Gastrocnemius medialis (tissue), 4 donors: ENCODE measurements around the gene PLD5. TPM values are rescaled to one million over a fixed set of nuclear protein-coding genes. Genes with fewer than 3 reads are reported as not detected.
"Not testable (repeated sequence)": the region's sequence is repeated elsewhere in the genome, so short reads cannot be mapped to it uniquely, and the experiment has no call there.

ENCODE experiments used
- ATAC-seq, 2 donors: fragments of 150-250 bp; one replicate each; pipeline ENCODE4 v1.9.1; 2016
- DNase-seq, 2 donors: peaks; one replicate each; pipeline ENCODE4 v3.0.0-alpha.2; 2019
- H3K27ac ChIP-seq, 4 donors: fragments of 200-600 bp; sonication (generic); 1 replicate in 1 of 4; 2 replicates in 3 of 4; pipeline ENCODE4 v1.5.1; 2016 to 2018; ENCODE audit warnings: mild to moderate bottlenecking in 2 of 4, moderate library complexity in 1 of 4
- H3K27me3 ChIP-seq, 3 donors: fragments of 200-600 bp; sonication (generic) in 2 of 3; 1 replicate in 1 of 3; 2 replicates in 2 of 3; pipeline versions ENCODE4 v1.5.1 to v1.6.0; 2016 to 2019; ENCODE audit warnings: mild to moderate bottlenecking in 1 of 3, moderate library complexity in 1 of 3
- H3K36me3 ChIP-seq, 2 donors: fragments of 200-600 bp; sonication (generic) in 1 of 2; one replicate each; pipeline ENCODE4 v1.5.1; 2017 to 2018
- H3K4me1 ChIP-seq, 2 donors: fragments of 200-600 bp; sonication (generic) in 1 of 2; one replicate each; pipeline ENCODE4 v1.5.1; 2016 to 2017; ENCODE audit warnings: mild to moderate bottlenecking in 2 of 2
- H3K4me3 ChIP-seq, 4 donors: fragments of 200-600 bp; sonication (generic) in 3 of 4; 1 replicate in 1 of 4; 2 replicates in 3 of 4; pipeline ENCODE4 v1.5.1; 2016 to 2019; ENCODE audit warnings: mild to moderate bottlenecking in 2 of 4
- H3K9me3 ChIP-seq, 3 donors: fragments of 200-600 bp; sonication (generic) in 2 of 3; 1 replicate in 1 of 3; 2 replicates in 2 of 3; pipeline ENCODE4 v1.5.1; 2016 to 2019
- CTCF ChIP-seq, 5 experiments: fragments of 450-650 bp in 3 of 5; fragments of 200-600 bp in 2 of 5; sonication (generic) in 2 of 5; IDR thresholded peaks in 4 of 5; conservative IDR thresholded peaks in 1 of 5; 1 replicate in 4 of 5; 2 replicates in 1 of 5; pipeline ENCODE4 v1.5.1; 2016 to 2019; ENCODE audit warnings: antibody characterized with exemption in 5 of 5, mild to moderate bottlenecking in 3 of 5, moderate library complexity in 3 of 5
- POLR2A ChIP-seq, 2 donors: fragments of 450-650 bp; IDR thresholded peaks; one replicate each; pipeline ENCODE4 v1.6.1; 2017; ENCODE audit warnings: antibody characterized with exemption in 2 of 2, mild to moderate bottlenecking in 2 of 2, moderate library complexity in 2 of 2
- in situ Hi-C, 4 donors: fragments of 200-750 bp; cut with MboI; loops; one replicate each; pipeline versions ENCODE4 v1.15.0 to v1.8.0; 2017; ENCODE audit warnings: low sequenced_read_pairs in 4 of 4
- intact Hi-C: fragments of 100-400 bp; cut with DNase I; formaldehyde crosslinking; loops from one replicate; pipeline ENCODE4 v1.15.1; 2023; ENCODE audit warnings: low total_unique reads
- total RNA-seq, 4 donors: library from RNA; depleted of rRNA; stranded (reverse); fragments of >200 nt; gene quantifications; one replicate each; pipeline versions ENCODE4 v1.1.0 to v1.2.3, GENCODE V29; 2016

Gene PLD5
- total RNA-seq, 4 donors from 2014 or later: 0.04 TPM; not detected in 3

- Histone ChIP-seq H3K4me1 (no peaks in the 10 kb centered on the region), H3K27ac (no peak overlapping the region), H3K4me3 (no peak overlapping the region), H3K36me3 (no peaks in the 10 kb centered on the region), H3K27me3 (no peaks in the 10 kb centered on the region), H3K9me3 (no peaks in the 10 kb centered on the region)
- in situ Hi-C loops (no loop called here), intact Hi-C loops (no loop called here)
- ATAC-seq (no peak), DNase-seq (no peak)
- TF ChIP-seq CTCF (IDR thresholded peaks at IDR 0.05 in 4 of 5, conservative IDR thresholded peaks at IDR 0.05 in 1 of 5) (no peak), POLR2A (IDR thresholded peaks at IDR 0.05) (no peak)
Observed at GRCh38 chr1:242187816-242188215, 336.7 kb downstream of the PLD5 start.

- H3K9me3 ChIP-seq: no peaks in the 10 kb centered on the region
- in situ Hi-C loops: no loop called here
- ATAC-seq: no peak
Observed at GRCh38 chr1:242187171-242187570, 337.3 kb downstream of the PLD5 start.

GRCh38 chr1:242185731-242186130, 338.8 kb downstream of the PLD5 start:
- in situ Hi-C loops: no loop called here
- H3K4me1 ChIP-seq: no peaks in the 10 kb centered on the region
- no peak overlapping the region for H3K27ac ChIP-seq
- intact Hi-C loops: no loop called here
- H3K9me3 ChIP-seq: no peaks in the 10 kb centered on the region
- no peaks in the 10 kb centered on the region for H3K36me3 ChIP-seq
- ATAC-seq (no peak), DNase-seq (no peak)
- no peaks in the 10 kb centered on the region for H3K27me3 ChIP-seq
- TF ChIP-seq CTCF (IDR thresholded peaks at IDR 0.05 in 4 of 5, conservative IDR thresholded peaks at IDR 0.05 in 1 of 5) (no peak), POLR2A (IDR thresholded peaks at IDR 0.05) (no peak)
- H3K4me3 ChIP-seq: no peak overlapping the region

More at GRCh38 chr1:242187171-242187570, 337.3 kb downstream of the PLD5 start:
- H3K27me3 ChIP-seq: no peaks in the 10 kb centered on the region
- intact Hi-C loops: no loop called here
- DNase-seq: no peak
- H3K36me3 ChIP-seq: no peaks in the 10 kb centered on the region
- no peak for TF ChIP-seq CTCF (IDR thresholded peaks at IDR 0.05 in 4 of 5, conservative IDR thresholded peaks at IDR 0.05 in 1 of 5)
- TF ChIP-seq POLR2A (IDR thresholded peaks at IDR 0.05): no peak
- no peaks in the 10 kb centered on the region for H3K4me1 ChIP-seq
- H3K27ac ChIP-seq: no peak overlapping the region
- H3K4me3 ChIP-seq: no peak overlapping the region

- Histone ChIP-seq H3K27ac (no peak overlapping the region), H3K27me3 (no peaks in the 10 kb centered on the region), H3K36me3 (no peaks in the 10 kb centered on the region), H3K4me1 (no peaks in the 10 kb centered on the region), H3K4me3 (no peak overlapping the region), H3K9me3 (no peaks in the 10 kb centered on the region)
- TF ChIP-seq POLR2A (IDR thresholded peaks at IDR 0.05): no peak
- no peak for TF ChIP-seq CTCF (IDR thresholded peaks at IDR 0.05 in 4 of 5, conservative IDR thresholded peaks at IDR 0.05 in 1 of 5)
- ATAC-seq (no peak), DNase-seq (no peak)
- in situ Hi-C loops (no loop called here), intact Hi-C loops (no loop called here)
Observed at GRCh38 chr1:242184955-242185354, 339.5 kb downstream of the PLD5 start.

- H3K4me1 ChIP-seq, DNase-seq, intact Hi-C loops, H3K27ac ChIP-seq, H3K4me3 ChIP-seq, ATAC-seq, H3K27me3 ChIP-seq, in situ Hi-C loops, H3K36me3 ChIP-seq, H3K9me3 ChIP-seq: not testable (repeated sequence)
Observed at GRCh38 chr1:242179767-242180166, 344.7 kb downstream of the PLD5 start.
